ENCODE data around the gene DNAH10. TPM values are rescaled to one million over a fixed set of nuclear protein-coding genes. Genes with fewer than 3 reads are reported as not detected.

Gene DNAH10
- total RNA-seq, 1 donor from 2014 or later = 10.1 TPM

- Histone ChIP-seq H3K4me3 (no peak overlapping the region), H3K4me1 (peaks cover 33% of the 10 kb centered on the region), H3K27me3 (ENCODE audit: low read depth) (no peaks in the 10 kb centered on the region), H3K9me3 (no peaks in the 10 kb centered on the region), H3K36me3 (peaks cover 50% of the 10 kb centered on the region), H3K27ac (no peak overlapping the region)
- ATAC-seq = no peak
- no peak for DNase-seq
- intact Hi-C loops (cut with DNase I) = no loop called here
- TF ChIP-seq, protein P1, sequence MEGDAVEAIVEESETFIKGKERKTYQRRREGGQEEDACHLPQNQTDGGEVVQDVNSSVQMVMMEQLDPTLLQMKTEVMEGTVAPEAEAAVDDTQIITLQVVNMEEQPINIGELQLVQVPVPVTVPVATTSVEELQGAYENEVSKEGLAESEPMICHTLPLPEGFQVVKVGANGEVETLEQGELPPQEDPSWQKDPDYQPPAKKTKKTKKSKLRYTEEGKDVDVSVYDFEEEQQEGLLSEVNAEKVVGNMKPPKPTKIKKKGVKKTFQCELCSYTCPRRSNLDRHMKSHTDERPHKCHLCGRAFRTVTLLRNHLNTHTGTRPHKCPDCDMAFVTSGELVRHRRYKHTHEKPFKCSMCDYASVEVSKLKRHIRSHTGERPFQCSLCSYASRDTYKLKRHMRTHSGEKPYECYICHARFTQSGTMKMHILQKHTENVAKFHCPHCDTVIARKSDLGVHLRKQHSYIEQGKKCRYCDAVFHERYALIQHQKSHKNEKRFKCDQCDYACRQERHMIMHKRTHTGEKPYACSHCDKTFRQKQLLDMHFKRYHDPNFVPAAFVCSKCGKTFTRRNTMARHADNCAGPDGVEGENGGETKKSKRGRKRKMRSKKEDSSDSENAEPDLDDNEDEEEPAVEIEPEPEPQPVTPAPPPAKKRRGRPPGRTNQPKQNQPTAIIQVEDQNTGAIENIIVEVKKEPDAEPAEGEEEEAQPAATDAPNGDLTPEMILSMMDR (IDR thresholded peaks at IDR 0.05) = no peak
These were observed 177.9 kb downstream of the DNAH10 start for GRCh38 chr12:123939716-123940626.

DNA sequence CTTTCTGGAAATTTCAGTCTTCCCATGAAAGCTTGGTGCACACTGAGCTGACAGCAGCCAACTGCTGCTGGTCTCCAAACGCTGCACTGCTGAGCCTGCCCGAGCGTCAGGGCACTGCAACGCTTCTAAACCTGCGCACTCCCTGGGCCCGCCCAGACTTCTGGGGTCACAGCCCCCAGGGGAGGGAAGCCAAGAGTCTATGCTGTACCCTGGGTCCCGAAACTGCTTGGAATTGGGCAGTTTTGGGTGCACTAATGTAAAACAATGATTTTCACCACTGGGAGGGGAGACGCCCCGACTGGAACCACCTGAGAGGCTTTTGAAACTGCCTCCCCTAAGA lies 178.5 kb downstream of the DNAH10 start:
- Histone ChIP-seq H3K4me1 (peaks cover 34% of the 10 kb centered on the region), H3K4me3 (no peak overlapping the region), H3K9me3 (no peaks in the 10 kb centered on the region), H3K27ac (no peak overlapping the region), H3K27me3 (ENCODE audit: low read depth) (no peaks in the 10 kb centered on the region), H3K36me3 (peaks cover 56% of the 10 kb centered on the region)
- TF ChIP-seq, protein P1 (IDR thresholded peaks at IDR 0.05) = no peak
- no peak for ATAC-seq
- intact Hi-C loops (cut with DNase I) = no loop called here
- DNase-seq = no peak

GRCh38 chr12:123941000-123941399 lies 178.9 kb downstream of the DNAH10 start:
- Histone ChIP-seq H3K36me3 (peaks cover 54% of the 10 kb centered on the region), H3K27ac (peak overlapping the region; percentile 18), H3K4me1 (peaks cover 34% of the 10 kb centered on the region), H3K27me3 (ENCODE audit: low read depth) (no peaks in the 10 kb centered on the region), H3K9me3 (no peaks in the 10 kb centered on the region), H3K4me3 (no peak overlapping the region)
- ATAC-seq (no peak), DNase-seq (no peak)
- intact Hi-C loops (cut with DNase I) = no loop called here
- TF ChIP-seq, protein P1 (IDR thresholded peaks at IDR 0.05) = no peak

DNA sequence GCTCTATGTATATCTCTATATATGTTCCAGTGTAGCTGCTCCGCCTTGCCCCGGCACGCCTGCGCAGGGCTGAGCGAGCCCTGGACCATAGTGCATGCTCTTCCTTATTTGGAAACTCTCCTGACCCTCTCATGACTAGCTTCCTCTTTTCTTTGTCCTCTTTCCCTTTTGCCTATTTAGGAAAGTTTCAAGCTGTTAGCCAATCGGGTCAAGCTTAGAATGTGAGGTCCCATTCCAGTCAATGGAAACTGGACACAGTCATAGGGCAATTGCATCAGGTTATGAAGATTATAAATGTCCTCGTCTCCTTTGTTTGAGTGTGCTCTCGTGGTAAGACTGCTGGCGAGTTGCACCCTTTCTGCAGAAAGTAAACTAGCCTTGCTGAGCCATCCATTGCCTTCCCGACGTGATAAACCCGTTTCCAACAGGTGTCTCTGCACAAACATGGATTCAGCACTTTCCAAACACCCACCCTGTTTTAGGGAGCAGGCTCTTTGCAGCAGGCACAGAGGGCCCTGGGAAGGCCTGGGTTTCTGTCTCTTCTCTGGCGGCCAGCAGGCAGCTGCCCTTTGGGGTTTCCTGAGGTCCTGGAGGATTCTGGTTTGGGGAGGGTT lies 179.6 kb downstream of the DNAH10 start:
- Histone ChIP-seq H3K27me3 (ENCODE audit: low read depth) (no peaks in the 10 kb centered on the region), H3K9me3 (no peaks in the 10 kb centered on the region), H3K36me3 (peaks cover 48% of the 10 kb centered on the region), H3K4me3 (no peak overlapping the region), H3K27ac (no peak overlapping the region), H3K4me1 (peaks cover 36% of the 10 kb centered on the region)
- TF ChIP-seq, protein P1 (IDR thresholded peaks at IDR 0.05) = no peak
- ATAC-seq = peak in 1 of 2 donors; percentile 24
- DNase-seq = no peak
- intact Hi-C loops (cut with DNase I) = no loop called here

DNA sequence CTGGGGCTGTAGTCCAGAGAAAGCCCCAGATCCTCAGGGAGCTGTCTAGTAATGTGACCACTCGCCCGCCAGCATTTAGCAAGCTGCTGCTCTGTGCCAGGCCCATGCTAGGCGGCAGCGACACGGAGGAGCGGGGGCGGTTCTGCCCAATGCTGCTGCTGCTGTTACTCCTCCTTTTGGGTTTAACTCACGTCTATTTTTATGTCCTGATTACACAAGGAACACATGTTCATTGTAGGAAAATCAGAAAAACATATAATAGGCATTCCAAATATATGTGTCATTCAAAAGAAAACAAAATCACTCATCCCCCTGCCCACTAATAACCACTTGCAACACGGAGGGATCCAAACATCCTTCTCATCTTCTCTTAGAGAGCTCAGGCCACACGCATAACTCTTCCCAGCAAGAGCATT lies 180.1 kb downstream of the DNAH10 start:
- ATAC-seq (no peak), DNase-seq (no peak)
- TF ChIP-seq, protein P1 (IDR thresholded peaks at IDR 0.05) = no peak
- Histone ChIP-seq H3K27me3 (ENCODE audit: low read depth) (no peaks in the 10 kb centered on the region), H3K36me3 (peaks cover 43% of the 10 kb centered on the region), H3K4me3 (no peak overlapping the region), H3K4me1 (peaks cover 36% of the 10 kb centered on the region), H3K9me3 (no peaks in the 10 kb centered on the region), H3K27ac (no peak overlapping the region)
- intact Hi-C loops (cut with DNase I) = no loop called here
